Measurements from ENCODE around the gene SEC61A1.

The SEC61A1 gene

GRCh38 chr3:128078322-128078721, 26.1 kb downstream of the SEC61A1 start:
- no peak for DNase-seq

- no peak for DNase-seq
Measured at GRCh38 chr3:128078875-128079274, 26.6 kb downstream of the SEC61A1 start.

- no peak for DNase-seq
Measured at GRCh38 chr3:128079823-128080222, 27.6 kb downstream of the SEC61A1 start.

GRCh38 chr3:128080323-128081080, 28.3 kb downstream of the SEC61A1 start:
- DNase-seq: no peak

- DNase-seq: no peak
Measured at GRCh38 chr3:128081226-128081625, 29.0 kb downstream of the SEC61A1 start.

GRCh38 chr3:128081846-128082245, 29.6 kb downstream of the SEC61A1 start:
- DNase-seq: no peak

GRCh38 chr3:128082546-128082945, 30.3 kb downstream of the SEC61A1 start:
- DNase-seq: no peak

- no peak for DNase-seq
Measured at GRCh38 chr3:128083396-128083795, 31.2 kb downstream of the SEC61A1 start.

GRCh38 chr3:128083980-128084674, 31.9 kb downstream of the SEC61A1 start:
- no peak for DNase-seq

GRCh38 chr3:128084675-128085021, 32.4 kb downstream of the SEC61A1 start:
- no peak for DNase-seq

- DNase-seq: no peak
Measured at GRCh38 chr3:128089135-128089534, 36.9 kb downstream of the SEC61A1 start.

GRCh38 chr3:128091586-128091985, 39.3 kb downstream of the SEC61A1 start:
- DNase-seq: no peak

- DNase-seq: no peak
Measured at GRCh38 chr3:128094295-128095151, 42.3 kb downstream of the SEC61A1 start.

- peak; percentile 75 for DNase-seq
Measured at GRCh38 chr3:128095222-128095703, 43.0 kb downstream of the SEC61A1 start.

GRCh38 chr3:128098234-128098633, 46.0 kb downstream of the SEC61A1 start:
- no peak for DNase-seq

GRCh38 chr3:128100161-128100560, 47.9 kb downstream of the SEC61A1 start:
- DNase-seq: no peak

GRCh38 chr3:128100638-128101037, 48.4 kb downstream of the SEC61A1 start:
- no peak for DNase-seq

- DNase-seq: no peak
Measured at GRCh38 chr3:128103136-128103676, 51.0 kb downstream of the SEC61A1 start.

GRCh38 chr3:128107834-128108233, 55.6 kb downstream of the SEC61A1 start:
- no peak for DNase-seq

GRCh38 chr3:128111147-128111546, 58.9 kb downstream of the SEC61A1 start:
- DNase-seq: no peak

GRCh38 chr3:128112357-128112968, 60.2 kb downstream of the SEC61A1 start:
- DNase-seq: peak; percentile 13
